ENCODE measurements around the gene EXOC6B.

DNA sequence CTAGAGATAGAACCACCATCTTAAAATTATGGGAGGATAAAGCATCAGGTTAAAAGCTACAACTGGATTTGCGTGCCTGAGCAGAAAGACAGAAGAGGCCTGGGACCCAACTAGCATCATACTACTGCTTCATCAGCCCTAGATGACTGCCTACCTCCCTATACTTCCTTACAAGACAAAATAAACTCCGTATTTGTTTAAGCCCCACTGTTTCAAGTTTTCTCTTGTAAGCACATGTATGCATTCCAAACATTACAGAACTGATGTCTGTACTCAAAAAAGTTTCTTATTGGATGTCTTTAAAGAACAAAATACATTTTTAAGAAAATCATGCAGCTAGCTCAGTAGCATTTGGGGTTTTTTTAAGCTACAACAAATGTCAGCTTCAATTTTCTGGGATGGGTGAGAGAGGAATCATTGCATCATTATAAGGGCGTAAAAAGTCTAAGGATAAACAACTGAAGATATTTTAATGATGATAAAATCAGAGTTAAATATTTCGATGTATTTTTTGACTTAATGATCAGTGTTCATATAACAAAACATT, 213.1 kb downstream of the EXOC6B start:
- no peak for TF ChIP-seq POLR2AphosphoS5 (IDR thresholded peaks at IDR 0.05)
- no peak for TF ChIP-seq POLR2A (IDR thresholded peaks at IDR 0.05)
- TF ChIP-seq CTCF (IDR thresholded peaks at IDR 0.05), result no peak
